NCI-H526 treated with DMSO at 0.1 percent for 48 hours (cell line): ENCODE data around the gene FREM2.
A peak's percentile ranks its signal among the peaks of the same experiment; 100 is the strongest.

ENCODE experiments used
- DNase-seq: peaks from one replicate; lab custom pipeline; 2025; lab: John Stamatoyannopoulos, UW

Gene FREM2

GRCh38 chr13:38898481-38898880 is 211.6 kb downstream of the FREM2 start:
- no peak for DNase-seq

- no peak for DNase-seq
Measured at GRCh38 chr13:38899571-38899970, 212.7 kb downstream of the FREM2 start.

GRCh38 chr13:38900188-38900587 is 213.3 kb downstream of the FREM2 start:
- DNase-seq, result no peak

GRCh38 chr13:38902551-38902950 is 215.7 kb downstream of the FREM2 start:
- DNase-seq, result peak; percentile 67

- peak; percentile 65 for DNase-seq
Measured at GRCh38 chr13:38905081-38905480, 218.2 kb downstream of the FREM2 start.

GRCh38 chr13:38905861-38906260 is 219.0 kb downstream of the FREM2 start:
- DNase-seq, result no peak

- no peak for DNase-seq
Measured at GRCh38 chr13:38908574-38908973, 221.7 kb downstream of the FREM2 start.

- DNase-seq, result no peak
Measured at GRCh38 chr13:38914070-38914469, 227.2 kb downstream of the FREM2 start.

GRCh38 chr13:38921081-38921480 is 234.2 kb downstream of the FREM2 start:
- DNase-seq, result no peak

GRCh38 chr13:38922170-38922569 is 235.3 kb downstream of the FREM2 start:
- DNase-seq, result no peak

GRCh38 chr13:38933786-38934185 is 246.9 kb downstream of the FREM2 start:
- DNase-seq, result no peak
